NCI-H146 (cell line): ENCODE results near the gene APPL2.
"Not testable (repeated sequence)": the region's sequence is repeated elsewhere in the genome, so short reads cannot be mapped to it uniquely, and the experiment has no call there.

ENCODE experiments used
- DNase-seq: peaks from one replicate; lab custom pipeline; 2025; lab: John Stamatoyannopoulos, UW

The APPL2 gene

DNA sequence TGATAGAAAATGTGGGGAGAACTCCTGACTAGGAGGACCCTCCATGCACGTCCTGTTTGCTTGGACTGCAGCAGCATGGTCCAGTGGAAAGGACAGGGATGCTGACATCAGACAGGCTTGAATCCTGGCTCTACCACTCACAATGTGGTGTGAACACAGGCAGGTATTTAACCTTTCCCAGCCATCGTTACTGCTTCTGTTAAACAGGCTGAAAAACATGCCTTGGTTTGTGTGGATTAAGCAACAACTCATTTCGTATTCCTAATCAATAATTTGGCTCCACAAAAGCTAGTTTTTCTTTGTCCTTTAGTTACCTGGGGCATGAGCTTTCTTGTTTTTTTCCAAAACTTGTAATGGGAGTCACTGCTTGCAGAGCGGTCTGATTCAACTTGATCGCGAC, 41.0 kb downstream of the APPL2 start:
- no peak for DNase-seq

DNA sequence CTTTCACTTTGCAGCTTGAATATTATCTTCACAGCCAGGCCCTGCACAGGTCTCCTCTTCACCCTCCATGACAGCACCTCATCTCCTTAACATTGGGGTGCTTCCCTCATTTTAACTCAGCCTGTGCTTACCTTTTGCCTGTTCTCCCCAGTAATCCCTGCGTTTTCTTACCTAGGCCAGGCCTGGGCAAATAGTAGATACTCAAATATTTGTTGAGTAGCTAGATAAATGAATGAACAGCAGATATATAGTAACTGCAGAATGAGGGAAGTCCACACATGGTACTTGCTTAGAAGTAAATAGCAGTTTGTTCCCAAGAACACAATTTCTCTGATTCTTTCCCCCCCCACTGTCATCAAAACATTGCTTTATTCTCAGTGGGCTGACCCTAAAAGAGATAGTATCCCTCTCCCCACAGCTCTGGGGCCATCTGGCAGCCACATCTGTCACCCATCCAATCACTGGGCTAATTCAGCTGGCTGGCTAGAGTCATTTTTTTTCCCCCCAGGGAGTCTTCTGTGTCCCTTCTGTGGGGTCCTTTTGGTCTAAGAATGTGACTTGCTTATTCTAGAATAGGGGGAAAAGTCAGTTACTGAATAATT, 43.2 kb downstream of the APPL2 start:
- DNase-seq, result no peak

DNA sequence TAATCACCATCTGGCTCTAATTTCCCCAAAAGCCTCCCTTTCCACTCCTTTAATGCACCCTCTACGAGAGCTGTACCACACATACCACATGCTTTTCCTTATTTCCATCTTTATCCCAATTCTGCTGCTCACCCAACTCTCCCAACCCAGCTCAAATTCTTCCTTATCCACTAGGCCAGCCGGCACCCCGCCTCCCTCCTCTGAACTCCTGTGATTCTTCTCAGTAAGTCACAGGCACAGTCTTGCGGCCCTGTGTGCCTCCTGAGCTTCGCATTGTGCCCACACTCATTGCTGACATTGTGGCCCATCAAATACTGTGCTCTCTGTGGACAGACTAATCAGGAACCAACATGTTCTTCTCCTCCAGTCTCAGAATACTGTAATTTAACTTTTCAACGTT, 45.4 kb downstream of the APPL2 start:
- no peak for DNase-seq

DNA sequence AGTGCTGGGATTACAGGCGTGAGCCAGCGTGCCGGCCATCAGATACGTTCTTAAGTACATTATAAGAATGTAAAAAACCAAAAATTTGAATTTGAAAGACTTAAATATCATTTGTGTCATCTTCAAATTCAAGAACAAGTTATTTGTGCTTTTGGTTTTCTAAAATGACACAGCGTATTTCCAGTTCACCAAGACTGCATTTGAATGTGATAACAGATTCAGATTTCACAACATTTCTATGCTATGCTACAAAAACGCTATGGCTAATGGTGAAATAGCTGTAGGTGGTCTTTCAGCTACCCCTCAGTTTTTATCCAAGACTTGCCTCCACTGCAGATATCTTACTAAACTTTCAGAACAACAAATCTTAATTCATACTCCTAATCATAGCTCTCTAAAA, 46.7 kb downstream of the APPL2 start:
- no peak for DNase-seq

DNA sequence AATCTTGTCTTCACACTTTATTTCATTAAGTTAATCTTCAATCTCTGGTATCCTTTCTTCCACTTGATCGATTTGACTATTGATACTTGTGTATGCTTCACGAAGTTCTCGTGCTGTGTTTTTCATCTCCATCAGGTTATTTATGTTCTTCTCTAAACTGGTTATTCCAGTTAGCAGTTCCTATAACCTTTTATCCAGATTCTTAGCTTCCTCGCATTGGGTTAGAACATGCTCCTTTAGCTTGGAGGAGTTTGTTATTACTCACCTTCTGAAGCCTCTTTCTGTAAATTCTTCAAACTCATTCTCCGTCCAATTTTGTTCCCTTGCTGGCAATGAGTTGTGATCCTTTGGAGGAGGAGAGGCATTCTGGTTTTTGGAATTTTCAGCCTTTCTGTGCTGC, 52.0 kb downstream of the APPL2 start:
- DNase-seq, result not testable (repeated sequence)

DNA sequence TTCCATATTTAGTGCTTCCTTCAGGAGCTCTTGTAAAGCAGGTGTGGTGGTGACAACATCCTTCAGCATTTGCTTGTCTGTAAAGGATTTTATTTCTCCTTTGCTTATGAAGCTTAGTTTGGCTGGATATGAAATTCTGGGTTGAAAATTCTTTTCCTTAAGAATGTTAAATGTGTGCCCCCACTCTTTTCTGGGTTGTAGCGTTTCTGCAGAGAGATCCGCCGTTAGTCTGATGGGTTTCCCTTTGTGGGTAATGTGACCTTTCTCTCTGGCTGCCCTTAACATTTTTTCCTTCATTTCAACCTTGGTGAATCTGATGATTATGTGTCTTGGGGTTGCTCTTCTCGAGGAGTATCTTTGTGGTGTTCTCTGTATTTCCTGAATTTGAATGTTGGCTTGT, 52.6 kb downstream of the APPL2 start:
- not testable (repeated sequence) for DNase-seq

DNA sequence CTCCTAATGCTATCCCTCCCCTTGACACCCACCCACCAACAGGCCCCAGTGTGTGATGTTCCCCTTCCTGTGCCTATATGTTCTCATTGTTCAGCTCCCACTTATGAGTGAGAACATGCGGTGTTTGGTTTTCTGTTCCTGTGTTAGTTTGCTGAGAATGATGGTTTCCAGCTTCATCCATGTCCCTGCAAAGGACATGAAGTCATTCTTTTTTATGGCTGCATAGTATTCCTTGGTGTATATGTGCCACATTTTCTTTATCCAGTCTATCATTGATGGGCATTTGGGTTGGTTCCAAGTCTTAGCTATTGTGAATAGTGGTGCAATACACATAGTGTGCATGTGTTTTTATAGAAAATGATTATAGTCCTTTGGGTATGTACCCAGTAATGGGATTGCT, 56.9 kb downstream of the APPL2 start:
- not testable (repeated sequence) for DNase-seq

DNA sequence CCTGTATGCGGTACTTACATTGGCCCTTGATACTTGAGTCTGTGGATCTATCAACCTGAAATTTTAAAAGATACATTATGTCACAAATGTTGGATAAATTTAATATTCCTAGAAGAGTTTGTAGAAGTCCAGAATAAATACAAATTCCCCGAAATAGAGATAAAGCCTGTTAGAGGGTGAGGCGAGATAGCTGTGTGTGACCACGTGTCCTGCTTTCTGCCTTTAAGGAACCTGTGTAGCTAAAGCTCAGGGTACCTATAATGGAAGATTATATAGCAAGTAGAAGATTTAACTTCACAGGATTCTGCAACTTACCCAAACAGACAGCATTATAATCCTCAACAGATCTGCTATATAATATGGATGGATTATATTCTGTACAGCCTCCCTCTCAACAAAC, 58.8 kb downstream of the APPL2 start:
- DNase-seq, result no peak

DNA sequence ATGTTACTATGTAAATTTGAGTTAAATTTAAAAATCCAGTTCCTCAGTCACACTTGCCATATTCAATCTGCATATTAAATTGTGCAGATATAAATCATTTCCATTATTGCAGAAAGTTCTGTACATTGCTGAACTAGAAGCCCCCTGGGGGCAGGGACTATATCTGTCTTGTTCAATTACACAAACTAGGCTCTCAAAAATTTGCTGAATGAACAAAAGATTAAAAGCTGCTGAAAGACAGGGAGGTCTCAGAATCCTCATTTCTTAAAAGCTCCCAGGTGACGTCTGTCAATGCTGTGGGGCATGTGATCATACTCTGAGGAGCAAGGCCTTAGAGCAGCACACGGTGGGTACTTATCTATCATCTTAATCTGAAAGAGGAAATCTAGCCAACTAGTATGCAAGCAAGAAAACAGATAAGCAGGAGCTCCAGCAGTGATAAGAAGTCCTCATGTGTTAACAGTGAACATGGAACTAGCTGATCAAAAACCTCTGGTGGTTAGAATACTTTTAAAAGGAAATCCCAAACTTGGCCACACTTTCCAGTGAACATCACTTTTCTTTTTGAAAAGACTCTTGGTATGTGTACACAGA, 60.5 kb downstream of the APPL2 start:
- no peak for DNase-seq

DNA sequence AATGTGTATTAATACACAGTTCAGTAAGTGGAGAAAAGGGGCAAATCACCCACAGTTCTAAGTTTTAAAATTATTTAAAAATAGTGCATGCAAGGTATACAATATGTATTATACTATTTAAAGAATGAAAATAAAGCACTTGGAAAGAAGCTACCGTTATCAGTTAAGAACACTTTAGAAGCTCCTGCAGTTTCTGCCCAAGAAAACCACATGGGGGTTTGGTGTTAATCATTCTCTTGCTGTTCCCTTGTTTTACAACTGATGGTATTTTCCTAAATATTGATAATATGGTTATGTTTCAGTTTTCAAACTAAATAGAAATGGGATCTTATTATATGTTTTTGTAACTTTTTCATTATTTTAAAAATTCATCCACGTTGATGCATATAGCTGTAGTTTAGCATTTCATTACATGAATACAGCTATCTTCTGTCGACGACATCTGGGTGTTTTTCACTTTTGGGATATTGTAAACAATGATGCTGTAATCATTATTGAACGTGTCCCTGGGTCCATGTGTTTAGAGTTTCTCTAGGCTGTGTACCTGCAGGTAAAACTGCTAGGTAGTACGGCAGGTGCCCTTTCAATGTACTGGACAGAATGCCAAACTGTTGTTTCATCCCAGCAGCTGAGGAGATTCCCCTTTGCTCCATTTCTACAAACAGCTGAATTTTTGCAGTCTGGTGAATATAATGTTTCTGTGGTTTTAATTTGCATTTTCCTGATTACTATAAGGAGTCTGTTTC, 64.1 kb downstream of the APPL2 start:
- no peak for DNase-seq

DNA sequence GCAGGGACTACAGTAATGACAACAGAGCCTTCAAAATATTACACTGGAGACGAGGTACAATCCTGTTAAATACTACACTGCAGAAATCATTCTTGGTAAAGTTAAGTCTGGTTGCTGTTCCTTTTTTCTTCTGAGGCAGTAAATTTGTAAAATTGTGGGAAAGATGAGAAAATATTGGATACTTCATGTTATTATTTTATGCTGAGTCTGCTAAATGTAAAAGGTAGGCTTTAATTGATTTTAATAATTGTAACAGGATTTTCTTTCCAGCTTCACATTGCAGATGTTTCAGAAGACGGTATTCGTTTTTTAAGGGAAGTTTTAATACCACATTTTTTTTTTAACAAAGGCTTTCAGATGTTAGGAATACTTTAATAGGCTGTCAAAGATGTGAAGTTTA, 65.8 kb downstream of the APPL2 start:
- DNase-seq, result no peak

DNA sequence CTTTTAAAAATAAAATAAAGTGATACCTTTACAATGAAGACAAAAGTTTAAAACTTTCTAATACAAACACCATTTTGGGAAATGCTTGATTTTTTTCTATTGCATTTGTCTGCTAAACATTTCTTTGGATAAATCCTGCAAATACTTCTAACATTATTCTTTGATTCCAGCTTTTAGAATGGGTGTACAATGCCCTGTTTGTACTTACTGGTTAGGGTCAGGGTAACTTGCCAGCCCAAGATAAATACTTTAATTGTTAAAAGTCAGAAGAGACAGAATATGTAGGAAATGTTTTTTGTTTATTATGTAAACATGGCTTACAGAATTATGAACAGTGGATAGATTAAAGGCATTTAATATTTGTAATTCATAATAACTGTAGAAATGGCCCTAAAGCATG, 68.0 kb downstream of the APPL2 start:
- no peak for DNase-seq

DNA sequence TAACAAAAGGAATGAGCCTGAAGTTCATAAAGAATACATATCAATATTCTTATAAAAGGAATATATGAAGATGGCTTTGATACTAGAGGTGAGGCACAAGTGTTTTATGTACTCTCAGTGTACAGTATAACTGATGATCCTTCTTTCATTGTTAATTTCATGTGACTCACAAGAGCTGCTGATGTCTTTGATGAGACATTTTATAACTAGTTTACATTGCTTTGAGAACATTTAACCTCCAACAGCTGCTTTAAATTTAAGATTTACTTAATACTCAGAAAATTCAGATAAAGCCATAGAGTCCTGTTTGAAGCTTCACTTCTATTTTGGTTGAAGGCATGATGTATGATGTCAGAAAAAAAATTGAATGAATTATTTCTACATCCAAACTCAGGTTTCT, 68.6 kb downstream of the APPL2 start:
- DNase-seq, result no peak

DNA sequence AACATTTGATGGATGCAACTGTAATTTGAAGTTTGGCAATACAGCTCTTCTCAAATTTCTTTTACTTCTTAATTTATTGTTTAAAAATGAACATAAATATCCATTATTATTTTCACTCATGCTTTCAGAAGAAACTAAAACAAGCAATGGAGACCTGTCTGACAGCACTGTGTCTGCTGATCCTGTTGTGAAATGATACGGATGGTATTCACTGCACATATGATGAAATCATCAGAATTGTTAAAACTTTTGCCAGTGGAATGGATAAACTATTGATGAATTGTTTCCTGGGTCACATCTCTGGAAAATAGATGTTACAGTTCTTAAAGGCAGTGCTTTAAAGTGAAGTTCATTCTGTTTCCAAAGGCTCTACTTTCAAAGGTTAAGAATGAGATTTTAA, 69.2 kb downstream of the APPL2 start:
- DNase-seq, result no peak

DNA sequence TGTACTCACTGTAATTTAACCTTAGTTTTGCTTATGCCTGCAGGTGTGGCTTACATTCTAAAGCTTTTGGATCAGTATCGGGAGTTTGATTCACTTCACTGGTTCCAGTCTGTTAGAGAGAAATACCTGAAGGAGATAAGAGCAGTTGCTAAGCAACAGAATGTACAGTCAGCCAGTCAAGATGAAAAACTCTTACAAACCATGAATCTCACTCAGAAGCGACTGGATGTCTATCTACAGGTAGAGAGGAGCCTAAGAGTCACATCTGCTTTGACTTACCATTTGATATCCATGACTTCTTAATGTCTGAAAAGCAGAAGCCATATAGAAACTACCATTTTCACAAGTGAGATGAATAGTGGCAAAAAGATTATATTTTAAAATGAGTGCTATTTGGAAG, 71.9 kb downstream of the APPL2 start:
- DNase-seq, result peak; percentile 2

DNA sequence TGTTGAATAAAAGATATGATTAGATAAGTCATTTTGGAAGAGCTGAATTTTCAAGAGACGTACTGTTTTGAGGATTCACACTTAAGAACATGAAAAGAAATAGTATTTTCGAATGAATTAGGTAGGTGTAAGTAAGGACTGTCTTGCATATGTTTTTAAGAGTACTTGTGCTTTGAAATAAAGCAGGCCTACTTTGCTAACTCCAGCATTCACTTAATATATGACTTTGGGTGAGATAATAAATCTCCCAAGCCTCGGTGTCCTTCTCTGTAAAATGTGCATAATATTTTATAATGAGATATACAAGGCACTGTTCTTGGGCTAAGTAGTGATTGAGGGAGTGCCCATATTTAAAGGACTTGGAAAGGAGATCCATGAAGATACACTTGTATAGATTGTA, 73.8 kb downstream of the APPL2 start:
- DNase-seq, result no peak

DNA sequence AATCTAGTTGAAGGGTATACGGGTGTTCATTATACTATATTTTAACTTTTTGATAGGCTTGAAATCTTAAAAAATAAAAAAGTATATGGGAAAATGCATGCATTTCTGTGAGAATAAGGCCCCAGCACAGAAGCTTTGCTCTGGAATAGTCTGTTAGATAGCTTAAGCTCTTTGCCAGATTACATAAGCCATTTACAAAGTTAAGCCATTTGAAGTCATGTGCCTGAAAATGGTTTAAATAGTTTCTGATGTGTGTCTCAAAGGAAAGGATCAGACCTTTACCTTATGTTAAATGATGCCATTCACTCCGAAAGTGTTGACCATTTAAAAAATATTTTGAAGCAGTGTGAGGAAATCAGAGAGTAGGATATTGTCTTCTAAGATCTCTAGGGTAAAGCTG, 77.1 kb downstream of the APPL2 start:
- no peak for DNase-seq

DNA sequence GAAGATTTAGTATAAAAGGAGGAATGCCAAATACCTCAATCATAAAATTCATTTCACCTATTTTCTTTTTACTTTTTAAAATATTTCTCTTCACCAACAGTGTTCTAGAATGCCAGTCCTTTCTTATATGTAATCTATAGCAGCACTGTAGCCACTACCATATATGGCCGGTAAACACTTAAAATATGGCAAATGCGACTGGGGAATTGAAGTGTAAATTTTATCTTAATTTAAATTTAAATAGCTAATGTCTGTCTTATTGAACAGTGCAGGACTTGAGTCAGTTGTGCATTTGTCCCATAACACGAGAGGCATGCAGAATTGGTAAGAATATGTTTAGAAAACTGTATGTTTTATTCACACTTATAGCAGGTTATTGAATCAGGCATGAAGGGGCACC, 78.4 kb downstream of the APPL2 start:
- no peak for DNase-seq

DNA sequence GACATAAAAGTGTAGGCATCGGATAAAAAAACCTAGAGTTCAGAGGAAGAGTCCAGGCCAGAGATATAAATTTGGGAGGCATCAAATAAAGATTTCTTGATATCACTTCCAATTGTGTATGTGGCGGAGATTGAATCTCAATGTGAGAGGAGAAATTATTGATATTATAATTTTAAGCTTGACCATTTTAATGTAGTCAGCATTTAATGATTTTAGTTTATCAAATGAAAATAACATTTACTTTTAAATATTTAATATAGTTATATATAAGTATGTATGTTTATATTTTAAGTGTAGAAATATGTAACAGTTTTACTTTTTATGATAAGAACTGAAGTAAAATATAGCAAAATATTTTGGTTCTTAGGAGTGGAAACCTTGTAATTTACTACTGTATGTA, 79.7 kb downstream of the APPL2 start:
- no peak for DNase-seq

DNA sequence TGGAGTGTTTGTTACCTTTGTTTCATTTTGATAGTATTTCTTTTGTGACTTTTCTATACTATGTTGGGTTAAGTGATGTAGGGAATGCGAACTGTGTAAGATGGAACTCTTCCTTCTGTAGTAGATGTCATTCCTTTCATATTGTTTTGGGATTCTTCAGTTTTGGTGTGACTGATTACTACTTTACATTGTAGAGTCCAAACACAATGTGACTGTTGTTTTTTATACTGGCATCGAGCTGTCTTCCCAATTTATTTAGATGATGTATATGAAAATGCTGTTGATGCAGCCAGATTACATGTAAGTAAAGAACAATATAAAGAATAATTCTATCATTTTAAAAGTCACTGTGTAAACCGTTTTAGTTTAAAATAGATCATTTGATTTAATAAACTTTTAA, 93.7 kb downstream of the APPL2 start:
- DNase-seq, result no peak

DNA sequence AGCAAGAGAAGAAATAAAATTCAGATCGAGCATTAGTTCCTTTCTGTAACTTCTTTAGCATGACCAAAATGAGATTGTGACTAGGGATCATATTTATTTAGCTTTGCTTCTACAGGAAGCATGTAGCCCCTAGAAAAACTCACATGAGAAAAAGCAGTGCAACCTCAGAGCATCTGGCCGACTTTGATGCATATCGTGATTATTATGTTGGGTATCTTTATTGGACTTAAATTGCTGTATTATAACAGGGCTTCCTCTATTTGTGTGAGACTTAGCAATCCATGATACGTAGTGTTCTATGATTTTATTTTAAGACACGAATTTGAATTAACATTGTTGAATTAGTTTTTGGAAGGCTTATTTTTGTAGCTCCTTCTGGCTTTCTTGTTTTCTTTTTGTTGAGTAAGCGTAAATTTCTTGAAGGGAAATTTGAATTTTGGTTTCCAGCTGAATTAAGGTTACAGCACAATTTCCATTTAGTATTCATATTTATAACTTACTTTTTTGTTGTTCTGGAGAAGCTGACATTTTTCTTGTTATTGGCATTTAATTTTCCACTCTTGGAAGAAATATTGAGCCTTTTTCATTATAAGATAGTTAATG, 94.6 kb downstream of the APPL2 start:
- no peak for DNase-seq

DNA sequence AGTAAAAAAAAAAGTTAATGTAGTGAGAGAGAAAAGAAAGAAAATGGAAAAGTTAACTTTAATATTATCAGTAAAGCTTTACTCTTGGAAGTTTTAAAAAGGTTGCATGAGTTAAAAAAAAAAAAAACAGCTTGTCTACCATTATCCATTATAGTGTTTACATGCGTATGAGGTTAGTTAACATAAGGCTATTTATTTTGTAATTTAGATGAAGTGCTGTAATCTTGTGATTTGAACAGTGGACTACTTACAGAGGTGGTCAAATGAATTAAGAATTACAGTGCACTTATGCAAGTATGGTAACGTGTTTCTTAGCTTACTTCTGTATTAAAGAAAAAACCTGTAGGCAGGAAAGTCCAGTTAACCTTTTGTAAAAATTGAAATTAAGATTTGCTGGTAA, 97.7 kb downstream of the APPL2 start:
- DNase-seq, result no peak
